ENCODE results near the gene ERCC6L2. TPM values are rescaled to one million over a fixed set of nuclear protein-coding genes. Genes with fewer than 3 reads are reported as not detected.

Gene ERCC6L2
- total RNA-seq, 1 experiment from 2014 or later, result 45.4 TPM

- intact Hi-C loops (cut with micrococcal nuclease; ENCODE audit: unreplicated experiment), result no loop called here
- no peaks in the 10 kb centered on the region for H3K9me3 ChIP-seq
- CTCF ChIA-PET, result no interaction called here
- Mint-ChIP-seq H3K27me3 (ENCODE audit: insufficient read depth, unreplicated experiment) (no peaks in the 10 kb centered on the region), H3K9me3 (ENCODE audit: unreplicated experiment) (no peaks in the 10 kb centered on the region), H3K4me3 (ENCODE audit: unreplicated experiment) (no peak overlapping the region), H3K27ac (ENCODE audit: unreplicated experiment) (no peak overlapping the region), H3K36me3 (ENCODE audit: insufficient read depth, unreplicated experiment) (peaks cover 17% of the 10 kb centered on the region), H3K4me1 (ENCODE audit: low read depth, unreplicated experiment) (no peaks in the 10 kb centered on the region)
- BruUV-seq (replicated peaks), result no TSS peak
- no peaks in the 10 kb centered on the region for H3K27me3 ChIP-seq (replicated peaks; ENCODE audit: control insufficient read depth, insufficient read depth, low read length)
- no peak for TF ChIP-seq CTCF (IDR thresholded peaks at IDR 0.05; ENCODE audit: insufficient read depth in 1 of 2, low read depth in 1 of 2, low read length in 1 of 2, severe bottlenecking in 1 of 2, unreplicated experiment in 1 of 2)
- no peaks in the 10 kb centered on the region; the same call in 1 of the 2 replicates for H3K36me3 ChIP-seq (ENCODE audit: control insufficient read depth, insufficient read depth, low read length)
- no peak for DNase-seq
- H3K4me1 ChIP-seq, result no peaks in the 10 kb centered on the region
- POLR2A ChIA-PET, result no interaction called here
- no peak overlapping the region for H3K4me3 ChIP-seq (ENCODE audit: low read depth, low read length)
Observed at GRCh38 chr9:95970317-95970716, 94.8 kb downstream of the ERCC6L2 start.

- Histone ChIP-seq H3K27me3 (replicated peaks; ENCODE audit: control insufficient read depth, insufficient read depth, low read length) (no peaks in the 10 kb centered on the region), H3K4me3 (ENCODE audit: low read depth, low read length) (no peak overlapping the region), H3K9me3 (no peaks in the 10 kb centered on the region), H3K36me3 (ENCODE audit: control insufficient read depth, insufficient read depth, low read length) (no peaks in the 10 kb centered on the region; the same call in 1 of the 2 replicates), H3K4me1 (no peaks in the 10 kb centered on the region)
- POLR2A ChIA-PET, result no interaction called here
- no peaks in the 10 kb centered on the region for H3K9me3 Mint-ChIP-seq (ENCODE audit: unreplicated experiment)
- H3K27ac Mint-ChIP-seq (ENCODE audit: unreplicated experiment), result no peak overlapping the region
- peaks cover 21% of the 10 kb centered on the region for H3K36me3 Mint-ChIP-seq (ENCODE audit: insufficient read depth, unreplicated experiment)
- CTCF ChIA-PET, result no interaction called here
- TF ChIP-seq CTCF (IDR thresholded peaks at IDR 0.05; ENCODE audit: insufficient read depth in 1 of 2, low read depth in 1 of 2, low read length in 1 of 2, severe bottlenecking in 1 of 2, unreplicated experiment in 1 of 2), result no peak
- peaks cover 6% of the 10 kb centered on the region for H3K4me1 Mint-ChIP-seq (ENCODE audit: low read depth, unreplicated experiment)
- no peak overlapping the region for H3K4me3 Mint-ChIP-seq (ENCODE audit: unreplicated experiment)
- H3K27me3 Mint-ChIP-seq (ENCODE audit: insufficient read depth, unreplicated experiment), result no peaks in the 10 kb centered on the region
- no peak for DNase-seq
- no TSS peak for BruUV-seq (replicated peaks)
- intact Hi-C loops (cut with micrococcal nuclease; ENCODE audit: unreplicated experiment), result no loop called here
Observed at GRCh38 chr9:95971815-95972214, 96.3 kb downstream of the ERCC6L2 start.

GRCh38 chr9:95974389-95974788 is 98.9 kb downstream of the ERCC6L2 start:
- H3K4me1 Mint-ChIP-seq (ENCODE audit: low read depth, unreplicated experiment), result peaks cover 6% of the 10 kb centered on the region
- ChIA-PET CTCF (no interaction called here), POLR2A (no interaction called here)
- H3K9me3 ChIP-seq, result no peaks in the 10 kb centered on the region
- DNase-seq, result no peak
- no peaks in the 10 kb centered on the region for H3K27me3 Mint-ChIP-seq (ENCODE audit: insufficient read depth, unreplicated experiment)
- intact Hi-C loops (cut with micrococcal nuclease; ENCODE audit: unreplicated experiment), result no loop called here
- no peaks in the 10 kb centered on the region for H3K27me3 ChIP-seq (replicated peaks; ENCODE audit: control insufficient read depth, insufficient read depth, low read length)
- H3K4me3 Mint-ChIP-seq (ENCODE audit: unreplicated experiment), result no peak overlapping the region
- H3K36me3 ChIP-seq (ENCODE audit: control insufficient read depth, insufficient read depth, low read length), result no peaks in the 10 kb centered on the region; the same call in 1 of the 2 replicates
- H3K4me3 ChIP-seq (ENCODE audit: low read depth, low read length), result no peak overlapping the region
- TF ChIP-seq CTCF (IDR thresholded peaks at IDR 0.05; ENCODE audit: insufficient read depth in 1 of 2, low read depth in 1 of 2, low read length in 1 of 2, severe bottlenecking in 1 of 2, unreplicated experiment in 1 of 2), result no peak
- H3K4me1 ChIP-seq, result peaks cover 5% of the 10 kb centered on the region; the same call in 1 of the 2 replicates
- H3K27ac Mint-ChIP-seq (ENCODE audit: unreplicated experiment), result no peak overlapping the region
- BruUV-seq (replicated peaks), result no TSS peak
- H3K36me3 Mint-ChIP-seq (ENCODE audit: insufficient read depth, unreplicated experiment), result peaks cover 21% of the 10 kb centered on the region
- no peaks in the 10 kb centered on the region for H3K9me3 Mint-ChIP-seq (ENCODE audit: unreplicated experiment)
